Ishikawa (cell line): Measurements from ENCODE around the gene SEPTIN7.

ENCODE experiments used
- CEBPB ChIP-seq: IDR thresholded peaks from 2 replicates; pipeline ENCODE4 v1.6.1; 2012
- CREB1 ChIP-seq: IDR thresholded peaks from 2 replicates; pipeline ENCODE4 v1.6.1; 2012; ENCODE audit warnings: low read depth
- EGR1 ChIP-seq: IDR thresholded peaks from 2 replicates; pipeline ENCODE4 v1.6.1; 2012
- EP300 ChIP-seq: IDR thresholded peaks from 2 replicates; pipeline ENCODE4 v1.6.1; 2012; ENCODE audit warnings: borderline replicate concordance
- FOXM1 ChIP-seq: IDR thresholded peaks from 2 replicates; pipeline ENCODE4 v1.6.1; 2012; ENCODE audit warnings: low read depth, borderline replicate concordance
- MAX ChIP-seq: IDR thresholded peaks from 2 replicates; pipeline ENCODE4 v1.6.1; 2012
- NFIC ChIP-seq: IDR thresholded peaks from 2 replicates; pipeline ENCODE4 v1.6.1; 2012
- RAD21 ChIP-seq: IDR thresholded peaks from 2 replicates; pipeline ENCODE4 v1.6.1; 2012; ENCODE audit warnings: low read depth
- REST ChIP-seq: IDR thresholded peaks from 2 replicates; pipeline ENCODE4 v1.6.1; 2012; ENCODE audit warnings: low read depth, mild to moderate bottlenecking
- TAF1 ChIP-seq: IDR thresholded peaks from 2 replicates; pipeline ENCODE4 v1.6.1; 2012; ENCODE audit warnings: low read depth, mild to moderate bottlenecking
- TCF12 ChIP-seq: IDR thresholded peaks from 2 replicates; pipeline ENCODE4 v1.6.1; 2012; ENCODE audit warnings: low read depth
- TEAD4 ChIP-seq: IDR thresholded peaks from 2 replicates; pipeline ENCODE4 v1.6.1; 2012
- USF1 ChIP-seq: IDR thresholded peaks from 2 replicates; pipeline ENCODE4 v1.6.1; 2012
- YY1 ChIP-seq: IDR thresholded peaks from 2 replicates; pipeline ENCODE4 v1.6.1; 2012; ENCODE audit warnings: low read depth
- ZBTB7A ChIP-seq: IDR thresholded peaks from 2 replicates; pipeline ENCODE4 v1.6.1; 2012; ENCODE audit warnings: low read depth

Gene SEPTIN7

GRCh38 chr7:35762781-35763180 lies 38.1 kb upstream of the SEPTIN7 start:
- no peak for TF ChIP-seq EP300
- TF ChIP-seq CEBPB: no peak
- no peak for TF ChIP-seq REST
- TF ChIP-seq FOXM1: no peak
- no peak for TF ChIP-seq TAF1
- no peak for TF ChIP-seq CREB1
- no peak for TF ChIP-seq ZBTB7A
- TF ChIP-seq MAX: no peak
- no peak for TF ChIP-seq USF1
- TF ChIP-seq RAD21: no peak
- TF ChIP-seq EGR1: no peak
- no peak for TF ChIP-seq TEAD4
- TF ChIP-seq TCF12: no peak
- TF ChIP-seq YY1: no peak
- no peak for TF ChIP-seq NFIC

- no peak for TF ChIP-seq YY1
- no peak for TF ChIP-seq FOXM1
- no peak for TF ChIP-seq ZBTB7A
- TF ChIP-seq CEBPB: no peak
- TF ChIP-seq EGR1: no peak
- TF ChIP-seq MAX: no peak
Observed at GRCh38 chr7:35768346-35768745, 32.5 kb upstream of the SEPTIN7 start.

GRCh38 chr7:35771776-35772175 lies 29.1 kb upstream of the SEPTIN7 start:
- TF ChIP-seq ZBTB7A (no peak), TCF12 (no peak), CEBPB (no peak), RAD21 (no peak), TAF1 (no peak), MAX (no peak), USF1 (no peak), REST (no peak), EP300 (no peak), TEAD4 (no peak), FOXM1 (no peak), EGR1 (no peak), CREB1 (no peak), YY1 (no peak), NFIC (no peak)

GRCh38 chr7:35773994-35774393 lies 26.9 kb upstream of the SEPTIN7 start:
- TF ChIP-seq USF1 (no peak), CREB1 (no peak), NFIC (no peak), RAD21 (no peak), TCF12 (no peak), TAF1 (no peak), TEAD4 (no peak), MAX (no peak), CEBPB (no peak), ZBTB7A (no peak), EP300 (no peak), YY1 (no peak), FOXM1 (no peak)

GRCh38 chr7:35776686-35777085 lies 24.2 kb upstream of the SEPTIN7 start:
- no peak for TF ChIP-seq REST
- no peak for TF ChIP-seq YY1
- no peak for TF ChIP-seq EGR1
